Endodermal cell (in vitro differentiated cells): Measurements from ENCODE around the gene LMAN1L. TPM values are rescaled to one million over a fixed set of nuclear protein-coding genes. Genes with fewer than 3 reads are reported as not detected.

Experiments used
- DNase-seq: peaks from one replicate; pipeline ENCODE4 v3.0.0-alpha.2; 2017
- H3K27ac ChIP-seq: 2 replicates; pipeline ENCODE4 v1.5.1; 2013; ENCODE audit warnings: mild to moderate bottlenecking, low read depth, low read length, moderate library complexity
- H3K27me3 ChIP-seq: 2 replicates; pipeline ENCODE4 v1.6.1; 2013; ENCODE audit warnings: mild to moderate bottlenecking, low read length, moderate library complexity; ENCODE audit not compliant: insufficient read depth, control insufficient read depth, poor library complexity, severe bottlenecking
- H3K36me3 ChIP-seq: 2 replicates; pipeline ENCODE4 v1.7.0; 2013; ENCODE audit warnings: mild to moderate bottlenecking, low read length, moderate library complexity; ENCODE audit not compliant: control insufficient read depth, insufficient read depth
- H3K4me1 ChIP-seq: one replicate; pipeline ENCODE4 v1.7.0; 2013; ENCODE audit warnings: low read length; ENCODE audit not compliant: control insufficient read depth, insufficient read depth
- H3K4me3 ChIP-seq: 2 replicates; pipeline ENCODE4 v1.5.1; 2013; ENCODE audit warnings: mild to moderate bottlenecking, low read length, moderate library complexity
- H3K9ac ChIP-seq: 2 replicates; pipeline ENCODE4 v1.6.1; 2013; ENCODE audit warnings: mild to moderate bottlenecking, low read length, moderate library complexity; ENCODE audit not compliant: poor library complexity, severe bottlenecking; ENCODE audit errors: extremely low read depth
- H3K9me3 ChIP-seq: 2 replicates; pipeline ENCODE4 v1.6.1; 2013; ENCODE audit warnings: mild to moderate bottlenecking, low read length, moderate library complexity; ENCODE audit not compliant: control insufficient read depth
- H3K27ac Mint-ChIP-seq: 2 replicates; pipeline ENCODE4 v1.8.0; 2020; ENCODE audit warnings: mixed read lengths
- H3K27me3 Mint-ChIP-seq: 2 replicates; pipeline ENCODE4 v1.8.0; 2021; ENCODE audit warnings: mild to moderate bottlenecking, mixed read lengths; ENCODE audit not compliant: insufficient read depth
- H3K36me3 Mint-ChIP-seq: 2 replicates; pipeline ENCODE4 v1.8.0; 2020; ENCODE audit warnings: low read depth, mixed read lengths
- H3K4me1 Mint-ChIP-seq: 2 replicates; pipeline ENCODE4 v1.8.0; 2020; ENCODE audit warnings: mixed read lengths
- H3K4me3 Mint-ChIP-seq: 2 replicates; pipeline ENCODE4 v1.8.0; 2020; ENCODE audit warnings: mild to moderate bottlenecking, moderate library complexity, mixed read lengths
- H3K9me3 Mint-ChIP-seq: 2 replicates; pipeline ENCODE4 v1.8.0; 2020; ENCODE audit warnings: mild to moderate bottlenecking, mixed read lengths
- CTCF ChIP-seq: fragments of 200-600 bp; sonication (generic); conservative IDR thresholded peaks from 2 replicates; pipeline ENCODE4 v1.5.0; 2021; ENCODE audit warnings: antibody characterized with exemption, mild to moderate bottlenecking
- WGBS, 2 experiments: methylation state at CpG; one replicate each; pipeline versions ENCODE4 v1.1.5 to v1.1.7; 2013; ENCODE audit warnings: missing lambda C conversion rate in 2 of 2, mixed read lengths in 1 of 2; ENCODE audit not compliant: insufficient coverage in 1 of 2, insufficient read length in 1 of 2; 5-methylcytosine and 5-hydroxymethylcytosine counted together
- total RNA-seq, 2 donors: library from RNA; stranded (reverse); fragmentation: NEBNext Ultra II Directional in 1 of 2; extraction: Animal tissue kit (Norgen Biotek cat#: 25700) in 1 of 2; gene quantifications; 2 replicates in 1 of 2; 3 replicates in 1 of 2; pipeline ENCODE4 v1.2.1, GENCODE V29; 2021

The LMAN1L gene
- total RNA-seq, 2 donors from 2014 or later: not detected

- Mint-ChIP-seq H3K4me3 (no peak overlapping the region), H3K27me3 (no peaks in the 10 kb centered on the region), H3K4me1 (peaks cover 14% of the 10 kb centered on the region), H3K27ac (no peak overlapping the region), H3K36me3 (peaks cover 7% of the 10 kb centered on the region), H3K9me3 (no peaks in the 10 kb centered on the region)
- DNase-seq: no peak
- H3K27me3 ChIP-seq: no peaks in the 10 kb centered on the region
- TF ChIP-seq CTCF: no peak
- WGBS, 2 experiments: 90 to 93% methylated on average over 13 to 14 of the region's 14 CpGs
- no peak overlapping the region for H3K9ac ChIP-seq
- H3K4me3 ChIP-seq: no peak overlapping the region
- peaks cover 19% of the 10 kb centered on the region for H3K36me3 ChIP-seq
- H3K27ac ChIP-seq: no peak overlapping the region
- no peaks in the 10 kb centered on the region for H3K9me3 ChIP-seq
- no peaks in the 10 kb centered on the region for H3K4me1 ChIP-seq
Measured at GRCh38 chr15:74789171-74789631, 23.4 kb upstream of the LMAN1L start.

- peaks cover 14% of the 10 kb centered on the region for H3K4me1 Mint-ChIP-seq
- Histone ChIP-seq H3K27ac (no peak overlapping the region), H3K4me3 (no peak overlapping the region), H3K9ac (no peak overlapping the region), H3K36me3 (peaks cover 15% of the 10 kb centered on the region), H3K27me3 (no peaks in the 10 kb centered on the region), H3K9me3 (no peaks in the 10 kb centered on the region), H3K4me1 (no peaks in the 10 kb centered on the region)
- no peak overlapping the region for H3K27ac Mint-ChIP-seq
- WGBS, 2 experiments: 85 to 95% methylated on average over 3 of the region's 3 CpGs
- H3K27me3 Mint-ChIP-seq: no peaks in the 10 kb centered on the region
- DNase-seq: no peak
- H3K4me3 Mint-ChIP-seq: no peak overlapping the region
- H3K36me3 Mint-ChIP-seq: peaks cover 7% of the 10 kb centered on the region
- H3K9me3 Mint-ChIP-seq: no peaks in the 10 kb centered on the region
- no peak for TF ChIP-seq CTCF
Measured at GRCh38 chr15:74789741-74790079, 22.9 kb upstream of the LMAN1L start.

GRCh38 chr15:74790080-74790916, 22.3 kb upstream of the LMAN1L start:
- H3K27ac ChIP-seq: no peak overlapping the region
- Mint-ChIP-seq H3K27me3 (no peaks in the 10 kb centered on the region), H3K9me3 (no peaks in the 10 kb centered on the region), H3K4me1 (peaks cover 14% of the 10 kb centered on the region), H3K4me3 (no peak overlapping the region), H3K36me3 (peaks cover 7% of the 10 kb centered on the region), H3K27ac (no peak overlapping the region)
- no peak for TF ChIP-seq CTCF
- H3K4me1 ChIP-seq: no peaks in the 10 kb centered on the region
- no peak overlapping the region for H3K9ac ChIP-seq
- no peak for DNase-seq
- peaks cover 9% of the 10 kb centered on the region for H3K36me3 ChIP-seq
- H3K4me3 ChIP-seq: no peak overlapping the region
- WGBS, 2 experiments: 90 to 96% methylated on average over 9 to 15 of the region's 15 CpGs
- H3K27me3 ChIP-seq: no peaks in the 10 kb centered on the region
- no peaks in the 10 kb centered on the region for H3K9me3 ChIP-seq
